Measurements from ENCODE around the gene CDKAL1.

The CDKAL1 gene

DNA sequence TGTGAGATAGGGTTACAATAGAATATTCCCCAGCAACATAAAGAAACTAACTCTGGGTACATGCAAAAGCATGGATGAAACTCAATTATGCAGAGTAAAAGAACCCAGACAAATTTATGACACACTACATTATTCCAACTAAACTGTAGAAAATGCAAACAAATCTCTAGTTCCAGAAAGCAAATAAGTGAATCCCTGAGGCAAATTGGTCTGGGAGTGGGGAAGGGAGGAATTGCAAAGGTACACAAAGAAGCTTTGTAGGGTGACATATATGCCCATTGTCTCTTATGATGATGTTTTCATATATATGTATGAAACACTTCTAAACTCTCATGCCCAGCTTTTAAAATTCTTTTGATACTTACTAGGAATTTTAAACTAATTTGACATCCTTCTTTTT lies 266.0 kb downstream of the CDKAL1 start:
- Histone ChIP-seq H2AK5ac (ENCODE audit: low read depth, low read length) (no peak overlapping the region), H2BK15ac (ENCODE audit: low read length) (no peak overlapping the region), H2BK12ac (ENCODE audit: low read length) (no peak overlapping the region), H3K9me3 (replicated peaks in 1 of 2; ENCODE audit: control insufficient read depth in 2 of 2, insufficient read depth in 1 of 2, low read depth in 1 of 2, low read length in 2 of 2) (no peaks in the 10 kb centered on the region), H4K8ac (ENCODE audit: low read depth, low read length) (no peak overlapping the region), H4K91ac (ENCODE audit: low read depth, low read length, poor library complexity) (no peak overlapping the region), H3K9ac (ENCODE audit: low read depth, low read length, poor library complexity) (no peak overlapping the region), H2BK5ac (ENCODE audit: low read length) (no peak overlapping the region), H3K27ac (replicated peaks; ENCODE audit: low read length) (no peak overlapping the region), H3K4me3 (ENCODE audit: low read length in 2 of 2) (no peak overlapping the region), H3K4me2 (ENCODE audit: insufficient read depth, low read length, poor library complexity, severe bottlenecking) (no peak overlapping the region), H3K23ac (ENCODE audit: low read depth, low read length, poor library complexity) (no peak overlapping the region), H2AFZ (ENCODE audit: low read length) (no peak overlapping the region), H3K36me3 (replicated peaks in 1 of 2; ENCODE audit: control insufficient read depth in 2 of 2, insufficient read depth in 2 of 2, low read length in 2 of 2) (no peaks in the 10 kb centered on the region), H3K79me1 (ENCODE audit: low read depth, low read length) (no peaks in the 10 kb centered on the region), H2BK120ac (ENCODE audit: low read depth, low read length) (no peak overlapping the region), H3K14ac (ENCODE audit: low read length) (no peak overlapping the region), H3K18ac (ENCODE audit: low read length) (no peak overlapping the region), H3K4ac (ENCODE audit: low read length) (no peak overlapping the region), H3K4me1 (ENCODE audit: control insufficient read depth in 2 of 2, insufficient read depth in 1 of 2, low read depth in 1 of 2, low read length in 2 of 2) (no peaks in the 10 kb centered on the region), H3K27me3 (ENCODE audit: control insufficient read depth in 3 of 3, insufficient read depth in 3 of 3, low read depth in 1 of 3, low read length in 3 of 3) (no peaks in the 10 kb centered on the region)
- no peak for DNase-seq (ENCODE audit: low spot score)

DNA sequence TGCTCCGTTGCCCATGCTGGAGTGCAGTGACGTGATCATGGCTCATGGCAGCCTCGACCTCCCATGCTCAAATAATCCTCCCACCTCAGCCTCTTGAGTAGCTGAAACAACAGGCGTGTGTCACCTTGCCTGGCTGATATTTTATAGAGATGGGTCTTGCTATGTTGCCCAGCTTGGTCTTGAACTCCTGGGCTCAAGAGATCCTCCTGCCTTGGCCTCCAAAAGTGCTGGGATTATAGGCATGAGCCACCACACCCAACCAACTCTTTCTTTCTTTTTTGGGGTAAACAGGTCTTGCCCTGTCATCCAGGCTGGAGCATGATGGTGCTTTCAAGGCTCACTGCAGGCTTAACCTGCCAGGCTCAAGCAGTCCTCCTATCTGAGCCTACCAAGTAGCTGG lies 266.4 kb downstream of the CDKAL1 start:
- Histone ChIP-seq H4K91ac (ENCODE audit: low read depth, low read length, poor library complexity) (no peak overlapping the region), H3K4me2 (ENCODE audit: insufficient read depth, low read length, poor library complexity, severe bottlenecking) (no peak overlapping the region), H2BK12ac (ENCODE audit: low read length) (no peak overlapping the region), H2BK15ac (ENCODE audit: low read length) (no peak overlapping the region), H2AK5ac (ENCODE audit: low read depth, low read length) (no peak overlapping the region), H4K8ac (ENCODE audit: low read depth, low read length) (no peak overlapping the region), H3K4me3 (ENCODE audit: low read length in 2 of 2) (no peak overlapping the region), H3K4me1 (ENCODE audit: control insufficient read depth in 2 of 2, insufficient read depth in 1 of 2, low read depth in 1 of 2, low read length in 2 of 2) (no peaks in the 10 kb centered on the region), H3K23ac (ENCODE audit: low read depth, low read length, poor library complexity) (no peak overlapping the region), H3K27me3 (ENCODE audit: control insufficient read depth in 3 of 3, insufficient read depth in 3 of 3, low read depth in 1 of 3, low read length in 3 of 3) (no peaks in the 10 kb centered on the region), H3K27ac (replicated peaks; ENCODE audit: low read length) (no peak overlapping the region), H3K18ac (ENCODE audit: low read length) (no peak overlapping the region), H2BK120ac (ENCODE audit: low read depth, low read length) (no peak overlapping the region), H2BK5ac (ENCODE audit: low read length) (no peak overlapping the region), H3K9ac (ENCODE audit: low read depth, low read length, poor library complexity) (no peak overlapping the region), H3K79me1 (ENCODE audit: low read depth, low read length) (no peaks in the 10 kb centered on the region), H3K9me3 (replicated peaks in 1 of 2; ENCODE audit: control insufficient read depth in 2 of 2, insufficient read depth in 1 of 2, low read depth in 1 of 2, low read length in 2 of 2) (no peaks in the 10 kb centered on the region), H3K14ac (ENCODE audit: low read length) (no peak overlapping the region), H3K4ac (ENCODE audit: low read length) (no peak overlapping the region), H3K36me3 (replicated peaks in 1 of 2; ENCODE audit: control insufficient read depth in 2 of 2, insufficient read depth in 2 of 2, low read length in 2 of 2) (no peaks in the 10 kb centered on the region), H2AFZ (ENCODE audit: low read length) (no peak overlapping the region)
- no peak for DNase-seq (ENCODE audit: low spot score)
- no CpG with 5 or more reads among the region's 4 CpGs for WGBS, 2 donors (ENCODE audit: extremely low coverage in 2 of 2, insufficient read length in 2 of 2, insufficient replicate concordance in 1 of 2)

DNA sequence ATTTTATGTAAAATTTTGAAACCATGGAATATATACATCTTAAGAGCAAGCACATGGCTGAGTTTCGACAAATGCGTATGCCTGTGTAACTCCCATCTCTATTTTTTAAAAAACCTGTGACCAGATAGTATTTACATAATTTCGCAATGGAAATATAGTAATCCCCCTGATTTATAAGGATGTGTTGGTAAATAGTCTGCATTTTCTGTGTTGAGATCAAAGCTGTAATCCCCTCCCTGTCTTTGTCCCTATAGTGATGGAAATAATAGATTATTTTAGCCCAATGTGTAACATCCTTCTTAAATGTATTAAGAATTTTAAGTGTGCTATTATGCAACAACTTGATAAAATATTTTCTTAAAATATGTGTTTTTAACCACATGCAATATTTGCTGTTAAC lies 267.3 kb downstream of the CDKAL1 start:
- Histone ChIP-seq H3K4me1 (ENCODE audit: control insufficient read depth in 2 of 2, insufficient read depth in 1 of 2, low read depth in 1 of 2, low read length in 2 of 2) (no peaks in the 10 kb centered on the region), H3K79me1 (ENCODE audit: low read depth, low read length) (no peaks in the 10 kb centered on the region), H2BK12ac (ENCODE audit: low read length) (no peak overlapping the region), H3K9me3 (replicated peaks in 1 of 2; ENCODE audit: control insufficient read depth in 2 of 2, insufficient read depth in 1 of 2, low read depth in 1 of 2, low read length in 2 of 2) (peaks cover 0 to 3% of the 10 kb centered on the region in 2 donors), H3K36me3 (replicated peaks in 1 of 2; ENCODE audit: control insufficient read depth in 2 of 2, insufficient read depth in 2 of 2, low read length in 2 of 2) (no peaks in the 10 kb centered on the region), H4K91ac (ENCODE audit: low read depth, low read length, poor library complexity) (no peak overlapping the region), H2BK5ac (ENCODE audit: low read length) (no peak overlapping the region), H3K4me2 (ENCODE audit: insufficient read depth, low read length, poor library complexity, severe bottlenecking) (no peak overlapping the region), H3K27me3 (ENCODE audit: control insufficient read depth in 3 of 3, insufficient read depth in 3 of 3, low read depth in 1 of 3, low read length in 3 of 3) (no peaks in the 10 kb centered on the region), H3K9ac (ENCODE audit: low read depth, low read length, poor library complexity) (no peak overlapping the region), H3K4me3 (ENCODE audit: low read length in 2 of 2) (no peak overlapping the region), H2BK15ac (ENCODE audit: low read length) (no peak overlapping the region), H2AK5ac (ENCODE audit: low read depth, low read length) (no peak overlapping the region), H2AFZ (ENCODE audit: low read length) (no peak overlapping the region), H3K18ac (ENCODE audit: low read length) (no peak overlapping the region), H3K4ac (ENCODE audit: low read length) (no peak overlapping the region), H3K27ac (replicated peaks; ENCODE audit: low read length) (no peak overlapping the region), H2BK120ac (ENCODE audit: low read depth, low read length) (no peak overlapping the region), H4K8ac (ENCODE audit: low read depth, low read length) (no peak overlapping the region), H3K14ac (ENCODE audit: low read length) (no peak overlapping the region), H3K23ac (ENCODE audit: low read depth, low read length, poor library complexity) (no peak overlapping the region)
- WGBS, 2 donors (ENCODE audit: extremely low coverage in 2 of 2, insufficient read length in 2 of 2, insufficient replicate concordance in 1 of 2): no CpG with 5 or more reads among the region's 3 CpGs
- no peak for DNase-seq (ENCODE audit: low spot score)

DNA sequence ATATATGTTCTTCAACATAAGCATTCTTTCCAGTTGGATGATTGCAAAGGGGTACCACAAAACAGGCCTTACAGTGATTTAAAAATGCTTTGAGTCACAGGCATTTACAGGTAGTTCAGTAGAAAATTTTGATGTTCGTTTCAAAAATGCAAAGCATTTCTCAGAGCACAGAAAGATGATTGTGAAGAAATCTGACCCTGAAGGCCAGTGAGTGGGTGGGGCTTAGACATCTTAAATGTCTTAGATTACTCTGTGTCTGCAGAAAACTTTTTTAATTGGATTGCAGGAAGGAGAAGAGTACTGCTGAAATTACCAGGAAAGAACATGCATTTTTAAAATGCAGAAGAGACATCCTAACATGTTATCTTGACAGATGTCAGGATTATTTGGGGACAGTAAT lies 268.3 kb downstream of the CDKAL1 start:
- no CpG with 5 or more reads among the region's 1 CpG for WGBS, 2 donors (ENCODE audit: extremely low coverage in 2 of 2, insufficient read length in 2 of 2, insufficient replicate concordance in 1 of 2)

More for the DNA sequence above, 268.3 kb downstream of the CDKAL1 start:
- Histone ChIP-seq H2AFZ (ENCODE audit: low read length) (no peak overlapping the region), H2BK5ac (ENCODE audit: low read length) (no peak overlapping the region), H4K91ac (ENCODE audit: low read depth, low read length, poor library complexity) (no peak overlapping the region), H3K9ac (ENCODE audit: low read depth, low read length, poor library complexity) (no peak overlapping the region), H3K18ac (ENCODE audit: low read length) (no peak overlapping the region), H2BK15ac (ENCODE audit: low read length) (no peak overlapping the region), H3K9me3 (replicated peaks in 1 of 2; ENCODE audit: control insufficient read depth in 2 of 2, insufficient read depth in 1 of 2, low read depth in 1 of 2, low read length in 2 of 2) (peaks cover 0 to 6% of the 10 kb centered on the region in 2 donors), H3K27ac (replicated peaks; ENCODE audit: low read length) (no peak overlapping the region), H2BK120ac (ENCODE audit: low read depth, low read length) (no peak overlapping the region), H3K4me2 (ENCODE audit: insufficient read depth, low read length, poor library complexity, severe bottlenecking) (no peak overlapping the region), H2AK5ac (ENCODE audit: low read depth, low read length) (no peak overlapping the region), H3K36me3 (replicated peaks in 1 of 2; ENCODE audit: control insufficient read depth in 2 of 2, insufficient read depth in 2 of 2, low read length in 2 of 2) (no peaks in the 10 kb centered on the region), H3K4me3 (ENCODE audit: low read length in 2 of 2) (no peak overlapping the region), H3K79me1 (ENCODE audit: low read depth, low read length) (no peaks in the 10 kb centered on the region), H3K27me3 (ENCODE audit: control insufficient read depth in 3 of 3, insufficient read depth in 3 of 3, low read depth in 1 of 3, low read length in 3 of 3) (no peaks in the 10 kb centered on the region), H4K8ac (ENCODE audit: low read depth, low read length) (no peak overlapping the region), H2BK12ac (ENCODE audit: low read length) (no peak overlapping the region), H3K4ac (ENCODE audit: low read length) (no peak overlapping the region), H3K23ac (ENCODE audit: low read depth, low read length, poor library complexity) (no peak overlapping the region), H3K4me1 (ENCODE audit: control insufficient read depth in 2 of 2, insufficient read depth in 1 of 2, low read depth in 1 of 2, low read length in 2 of 2) (no peaks in the 10 kb centered on the region), H3K14ac (ENCODE audit: low read length) (no peak overlapping the region)
- no peak for DNase-seq (ENCODE audit: low spot score)

Measured in neuronal stem cell (in vitro differentiated cells).